Spleen (tissue), 7 donors: ENCODE measurements around the gene BRD4.

Experiments
- POLR2A ChIP-seq, 3 donors: fragments of 450-650 bp; IDR thresholded peaks; one replicate each; pipeline ENCODE4 v1.5.1; 2017; ENCODE audit warnings: antibody characterized with exemption in 3 of 3, mild to moderate bottlenecking in 1 of 3
- TF ChIP-seq, protein P1 (sequence below), 11 experiments: fragments of 200-600 bp in 7 of 11; fragments of 450-650 bp in 4 of 11; sonication (generic) in 4 of 11; IDR thresholded peaks in 8 of 11; conservative IDR thresholded peaks in 3 of 11; 1 replicate in 7 of 11; 2 replicates in 4 of 11; pipeline versions ENCODE4 v1.4.0 to v1.8.0; 2016 to 2021; ENCODE audit warnings: antibody characterized with exemption in 11 of 11, inconsistent platforms in 4 of 11, mild to moderate bottlenecking in 1 of 11
- donor health status: DM: no; HTN: no; CAD: no; lungs with moderate emphysema.
- donor health status: DM: no; HTN: no; CAD: no.
- donor health status: DM: no; HTN: no; CAD: no.

DNA sequence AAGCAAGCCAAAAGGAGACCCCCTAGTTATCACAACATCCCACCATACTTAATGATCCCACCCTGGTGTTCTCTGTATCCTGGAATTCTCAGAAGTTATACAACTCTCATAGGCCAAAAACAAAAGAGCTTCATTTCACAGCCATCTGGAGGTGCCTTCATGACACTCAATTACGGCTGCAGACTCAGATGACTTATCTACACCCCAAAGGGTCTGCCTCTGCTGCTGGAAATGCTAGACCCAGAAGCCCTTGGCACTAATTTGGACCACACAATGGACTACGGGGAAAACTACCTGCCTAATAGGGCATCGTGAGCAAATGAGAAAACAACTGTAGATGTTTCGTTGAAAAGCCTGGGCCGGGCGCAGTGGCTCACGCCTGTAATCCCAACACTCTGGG lies 40.2 kb downstream of the BRD4 start:
- TF ChIP-seq, protein P1, sequence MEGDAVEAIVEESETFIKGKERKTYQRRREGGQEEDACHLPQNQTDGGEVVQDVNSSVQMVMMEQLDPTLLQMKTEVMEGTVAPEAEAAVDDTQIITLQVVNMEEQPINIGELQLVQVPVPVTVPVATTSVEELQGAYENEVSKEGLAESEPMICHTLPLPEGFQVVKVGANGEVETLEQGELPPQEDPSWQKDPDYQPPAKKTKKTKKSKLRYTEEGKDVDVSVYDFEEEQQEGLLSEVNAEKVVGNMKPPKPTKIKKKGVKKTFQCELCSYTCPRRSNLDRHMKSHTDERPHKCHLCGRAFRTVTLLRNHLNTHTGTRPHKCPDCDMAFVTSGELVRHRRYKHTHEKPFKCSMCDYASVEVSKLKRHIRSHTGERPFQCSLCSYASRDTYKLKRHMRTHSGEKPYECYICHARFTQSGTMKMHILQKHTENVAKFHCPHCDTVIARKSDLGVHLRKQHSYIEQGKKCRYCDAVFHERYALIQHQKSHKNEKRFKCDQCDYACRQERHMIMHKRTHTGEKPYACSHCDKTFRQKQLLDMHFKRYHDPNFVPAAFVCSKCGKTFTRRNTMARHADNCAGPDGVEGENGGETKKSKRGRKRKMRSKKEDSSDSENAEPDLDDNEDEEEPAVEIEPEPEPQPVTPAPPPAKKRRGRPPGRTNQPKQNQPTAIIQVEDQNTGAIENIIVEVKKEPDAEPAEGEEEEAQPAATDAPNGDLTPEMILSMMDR (IDR thresholded peaks at IDR 0.05 in 8 of 11, conservative IDR thresholded peaks at IDR 0.05 in 3 of 11) = no peak
- no peak for TF ChIP-seq POLR2A (IDR thresholded peaks at IDR 0.05)
